Stimulated activated CD4-positive, alpha-beta T cell treated with anti-CD3 and anti-CD28 coated beads, TNF-alpha, amount 100 ng/mL, for 48 hours (primary cell): ENCODE data around the gene UQCC2.
A peak's percentile ranks its signal among the peaks of the same experiment; 100 is the strongest.

Source experiments
- DNase-seq, 3 donors: peaks; one replicate each; pipeline ENCODE4 v3.0.0-alpha.2; 2020; ENCODE audit warnings: low read depth in 3 of 3

UQCC2 gene

GRCh38 chr6:33690766-33691165, 20.7 kb downstream of the UQCC2 start:
- DNase-seq = no peak

GRCh38 chr6:33689879-33690278, 21.6 kb downstream of the UQCC2 start:
- DNase-seq = no peak

- DNase-seq = no peak
Measured at GRCh38 chr6:33689148-33689494, 22.4 kb downstream of the UQCC2 start.

GRCh38 chr6:33688451-33689147, 22.9 kb downstream of the UQCC2 start:
- no peak for DNase-seq

- no peak for DNase-seq
Measured at GRCh38 chr6:33688006-33688405, 23.5 kb downstream of the UQCC2 start.

- DNase-seq = no peak
Measured at GRCh38 chr6:33686981-33687975, 24.2 kb downstream of the UQCC2 start.

- no peak for DNase-seq
Measured at GRCh38 chr6:33686225-33686924, 25.1 kb downstream of the UQCC2 start.

GRCh38 chr6:33685411-33686224, 25.9 kb downstream of the UQCC2 start:
- no peak for DNase-seq

- no peak for DNase-seq
Measured at GRCh38 chr6:33684983-33685382, 26.5 kb downstream of the UQCC2 start.

GRCh38 chr6:33684428-33684896, 27.0 kb downstream of the UQCC2 start:
- no peak for DNase-seq

GRCh38 chr6:33683576-33684427, 27.7 kb downstream of the UQCC2 start:
- DNase-seq = no peak

GRCh38 chr6:33683051-33683571, 28.4 kb downstream of the UQCC2 start:
- peak in 1 of 3 donors; percentile 14 for DNase-seq

GRCh38 chr6:33682341-33682740, 29.2 kb downstream of the UQCC2 start:
- DNase-seq = no peak

- DNase-seq = no peak
Measured at GRCh38 chr6:33679761-33680160, 31.7 kb downstream of the UQCC2 start.

GRCh38 chr6:33678932-33679490, 32.5 kb downstream of the UQCC2 start:
- DNase-seq = no peak

- DNase-seq = no peak
Measured at GRCh38 chr6:33678233-33678931, 33.1 kb downstream of the UQCC2 start.

- no peak for DNase-seq
Measured at GRCh38 chr6:33677689-33678088, 33.8 kb downstream of the UQCC2 start.

- no peak for DNase-seq
Measured at GRCh38 chr6:33677143-33677660, 34.3 kb downstream of the UQCC2 start.
